ENCODE data around the gene UNKL. TPM values are rescaled to one million over a fixed set of nuclear protein-coding genes. Genes with fewer than 3 reads are reported as not detected.

UNKL gene
- total and polyA plus RNA-seq, 2 donors (not counting 1 experiment from before 2014, with no cell fraction given) = 53.9 to 178 TPM

DNA sequence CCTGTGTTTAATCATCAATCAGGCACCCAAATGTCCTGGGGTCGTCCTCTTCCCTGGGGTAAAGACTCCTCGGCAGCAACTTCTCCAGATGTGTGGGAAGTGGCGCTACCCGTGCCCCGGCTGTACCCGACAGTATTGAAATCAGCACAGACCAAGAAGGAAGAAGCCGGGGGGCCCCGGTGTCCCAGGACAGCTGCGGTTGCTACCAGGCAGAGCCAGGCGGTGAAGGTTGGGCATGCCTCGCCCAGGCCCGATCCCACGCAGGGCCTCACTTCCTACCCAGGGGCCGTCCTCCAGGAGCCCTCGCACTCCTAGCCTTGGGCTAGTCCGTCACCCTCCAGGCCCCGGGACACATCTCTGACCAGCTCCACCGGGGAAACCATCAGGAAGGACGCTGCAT, 38.8 kb upstream of the UNKL start:
- CTCF ChIA-PET = no interaction called here
- Mint-ChIP-seq H3K9me3 (ENCODE audit: insufficient read depth) (no peaks in the 10 kb centered on the region), H3K27ac (no peak overlapping the region), H3K4me1 (peaks cover 8% of the 10 kb centered on the region), H3K4me3 (no peak overlapping the region), H3K27me3 (no peaks in the 10 kb centered on the region)
- H3K36me3 ChIP-seq (replicated peaks in 1 of 2; ENCODE audit: control extremely low read depth in 1 of 2, control insufficient read depth in 1 of 2, extremely low read depth in 1 of 2, insufficient read depth in 2 of 2, low read length in 1 of 2) = peaks cover 0 to 84% of the 10 kb centered on the region in 2 experiments
- H3K79me2 ChIP-seq (ENCODE audit: control insufficient read depth, insufficient read depth, low read length) = peaks cover 54% of the 10 kb centered on the region
- DNase-seq = no peak
- H4K20me1 ChIP-seq (ENCODE audit: control insufficient read depth, insufficient read depth, low read length, poor library complexity, severe bottlenecking) = peaks cover 5% of the 10 kb centered on the region
- H3K27me3 ChIP-seq (replicated peaks in 1 of 4; ENCODE audit: control extremely low read depth in 1 of 4, control insufficient read depth in 3 of 4, insufficient read depth in 4 of 4, low read length in 3 of 4) = no peaks in the 10 kb centered on the region
- peaks cover 14 to 15% of the 10 kb centered on the region in 2 donors for H3K4me1 ChIP-seq (ENCODE audit: control insufficient read depth in 2 of 2, insufficient read depth in 2 of 2, low read length in 2 of 2)
- POLR2A ChIA-PET = no interaction called here
- TF ChIP-seq, protein P1, sequence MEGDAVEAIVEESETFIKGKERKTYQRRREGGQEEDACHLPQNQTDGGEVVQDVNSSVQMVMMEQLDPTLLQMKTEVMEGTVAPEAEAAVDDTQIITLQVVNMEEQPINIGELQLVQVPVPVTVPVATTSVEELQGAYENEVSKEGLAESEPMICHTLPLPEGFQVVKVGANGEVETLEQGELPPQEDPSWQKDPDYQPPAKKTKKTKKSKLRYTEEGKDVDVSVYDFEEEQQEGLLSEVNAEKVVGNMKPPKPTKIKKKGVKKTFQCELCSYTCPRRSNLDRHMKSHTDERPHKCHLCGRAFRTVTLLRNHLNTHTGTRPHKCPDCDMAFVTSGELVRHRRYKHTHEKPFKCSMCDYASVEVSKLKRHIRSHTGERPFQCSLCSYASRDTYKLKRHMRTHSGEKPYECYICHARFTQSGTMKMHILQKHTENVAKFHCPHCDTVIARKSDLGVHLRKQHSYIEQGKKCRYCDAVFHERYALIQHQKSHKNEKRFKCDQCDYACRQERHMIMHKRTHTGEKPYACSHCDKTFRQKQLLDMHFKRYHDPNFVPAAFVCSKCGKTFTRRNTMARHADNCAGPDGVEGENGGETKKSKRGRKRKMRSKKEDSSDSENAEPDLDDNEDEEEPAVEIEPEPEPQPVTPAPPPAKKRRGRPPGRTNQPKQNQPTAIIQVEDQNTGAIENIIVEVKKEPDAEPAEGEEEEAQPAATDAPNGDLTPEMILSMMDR (IDR thresholded peaks at IDR 0.05) = no peak
- no peak for TF ChIP-seq EZH2 (IDR thresholded peaks at IDR 0.05; ENCODE audit: borderline replicate concordance, insufficient read depth, low read depth, low read length, poor library complexity, severe bottlenecking)
- intact Hi-C loops (cut with micrococcal nuclease) = no loop called here
- H3K4me3 ChIP-seq (ENCODE audit: control extremely low read depth in 1 of 5, extremely low read depth in 1 of 5, insufficient read depth in 1 of 5, low read depth in 2 of 5, low read length in 4 of 5) = no peak overlapping the region
- no peak for ATAC-seq (ENCODE audit: low read depth)
- H3K9me3 ChIP-seq (ENCODE audit: control extremely low read depth in 1 of 3, control insufficient read depth in 2 of 3, insufficient read depth in 1 of 3, low read length in 2 of 3) = no peaks in the 10 kb centered on the region
- no peak overlapping the region for H2AFZ ChIP-seq (ENCODE audit: insufficient read depth, low read depth, low read length, poor library complexity, severe bottlenecking)
- H3K27ac ChIP-seq (ENCODE audit: low read length in 2 of 2) = no peak overlapping the region
- WGBS (ENCODE audit: insufficient coverage) = 98% methylated on average over 19 of the region's 19 CpGs
- H3K9ac ChIP-seq (ENCODE audit: low read length) = no peak overlapping the region
- no peak overlapping the region for H3K4me2 ChIP-seq (replicated peaks; ENCODE audit: low read depth, low read length, poor library complexity, severe bottlenecking)

DNA sequence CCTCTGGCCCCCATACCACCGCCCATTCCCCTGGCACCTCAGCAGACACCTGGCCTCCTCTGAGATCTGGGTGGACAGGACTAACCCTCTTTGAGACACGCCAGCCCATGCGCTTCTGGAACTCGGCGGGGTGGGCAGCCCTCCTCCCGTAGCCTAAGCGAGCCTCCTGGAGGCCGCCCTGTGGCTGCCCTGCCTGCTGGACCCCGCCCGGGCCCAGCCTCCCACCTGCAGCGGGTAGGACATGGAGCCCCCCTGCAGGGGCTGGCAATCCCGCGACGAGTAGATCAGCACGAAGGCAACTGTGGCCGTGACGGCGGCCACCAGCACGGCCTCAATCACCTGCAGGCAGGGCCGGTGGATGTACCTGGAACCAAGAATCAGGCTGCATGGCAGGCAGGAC, 38.0 kb upstream of the UNKL start:
- POLR2A ChIA-PET = no interaction called here
- no peak for TF ChIP-seq EZH2 (IDR thresholded peaks at IDR 0.05; ENCODE audit: borderline replicate concordance, insufficient read depth, low read depth, low read length, poor library complexity, severe bottlenecking)
- TF ChIP-seq, protein P1 (IDR thresholded peaks at IDR 0.05) = no peak
- ATAC-seq (ENCODE audit: low read depth) (no peak), DNase-seq (no peak)
- H3K79me2 ChIP-seq (ENCODE audit: control insufficient read depth, insufficient read depth, low read length) = peaks cover 46% of the 10 kb centered on the region
- no peak overlapping the region for H3K9ac ChIP-seq (ENCODE audit: low read length)
- H2AFZ ChIP-seq (ENCODE audit: insufficient read depth, low read depth, low read length, poor library complexity, severe bottlenecking) = no peak overlapping the region
- Mint-ChIP-seq H3K4me3 (no peak overlapping the region), H3K27me3 (no peaks in the 10 kb centered on the region), H3K9me3 (ENCODE audit: insufficient read depth) (no peaks in the 10 kb centered on the region), H3K27ac (no peak overlapping the region), H3K4me1 (peaks cover 2% of the 10 kb centered on the region)
- H3K27ac ChIP-seq (ENCODE audit: low read length in 2 of 2) = no peak overlapping the region
- no peaks in the 10 kb centered on the region for H3K9me3 ChIP-seq (ENCODE audit: control extremely low read depth in 1 of 3, control insufficient read depth in 2 of 3, insufficient read depth in 1 of 3, low read length in 2 of 3)
- peaks cover 6 to 7% of the 10 kb centered on the region in 2 donors for H3K4me1 ChIP-seq (ENCODE audit: control insufficient read depth in 2 of 2, insufficient read depth in 2 of 2, low read length in 2 of 2)
- CTCF ChIA-PET = no interaction called here
- no peak overlapping the region for H3K4me2 ChIP-seq (replicated peaks; ENCODE audit: low read depth, low read length, poor library complexity, severe bottlenecking)
- H4K20me1 ChIP-seq (ENCODE audit: control insufficient read depth, insufficient read depth, low read length, poor library complexity, severe bottlenecking) = peaks cover 5% of the 10 kb centered on the region
- no peaks in the 10 kb centered on the region for H3K27me3 ChIP-seq (replicated peaks in 1 of 4; ENCODE audit: control extremely low read depth in 1 of 4, control insufficient read depth in 3 of 4, insufficient read depth in 4 of 4, low read length in 3 of 4)
- 98% methylated on average over 19 of the region's 20 CpGs for WGBS (ENCODE audit: insufficient coverage)
- H3K4me3 ChIP-seq (ENCODE audit: control extremely low read depth in 1 of 5, extremely low read depth in 1 of 5, insufficient read depth in 1 of 5, low read depth in 2 of 5, low read length in 4 of 5) = no peak overlapping the region
- intact Hi-C loops (cut with micrococcal nuclease) = no loop called here
- H3K36me3 ChIP-seq (replicated peaks in 1 of 2; ENCODE audit: control extremely low read depth in 1 of 2, control insufficient read depth in 1 of 2, extremely low read depth in 1 of 2, insufficient read depth in 2 of 2, low read length in 1 of 2) = peaks cover 0 to 84% of the 10 kb centered on the region in 2 experiments

Data from B cell (primary cell).